ENCODE measurements around the gene TAPBP.
A peak's percentile ranks its signal among the peaks of the same experiment; 100 is the strongest.
"Not testable (repeated sequence)": the region's sequence is repeated elsewhere in the genome, so short reads cannot be mapped to it uniquely, and the experiment has no call there.

The TAPBP gene

DNA sequence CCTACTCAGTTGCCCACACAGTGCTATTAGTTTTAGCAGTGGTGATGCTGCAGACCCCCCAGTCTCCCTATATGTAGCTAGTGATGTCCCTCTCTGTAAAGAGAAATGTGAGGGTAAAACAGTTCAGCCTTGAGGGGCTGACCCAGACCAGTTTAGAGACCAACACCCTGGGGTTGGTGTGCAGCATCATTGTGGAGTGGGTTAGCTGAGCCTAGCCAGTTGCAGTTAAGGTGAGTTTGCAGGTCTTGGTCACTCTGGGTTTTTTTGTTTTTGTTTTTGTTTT is 37.4 kb downstream of the TAPBP start:
- DNase-seq (ENCODE audit: low spot score) = no peak

DNA sequence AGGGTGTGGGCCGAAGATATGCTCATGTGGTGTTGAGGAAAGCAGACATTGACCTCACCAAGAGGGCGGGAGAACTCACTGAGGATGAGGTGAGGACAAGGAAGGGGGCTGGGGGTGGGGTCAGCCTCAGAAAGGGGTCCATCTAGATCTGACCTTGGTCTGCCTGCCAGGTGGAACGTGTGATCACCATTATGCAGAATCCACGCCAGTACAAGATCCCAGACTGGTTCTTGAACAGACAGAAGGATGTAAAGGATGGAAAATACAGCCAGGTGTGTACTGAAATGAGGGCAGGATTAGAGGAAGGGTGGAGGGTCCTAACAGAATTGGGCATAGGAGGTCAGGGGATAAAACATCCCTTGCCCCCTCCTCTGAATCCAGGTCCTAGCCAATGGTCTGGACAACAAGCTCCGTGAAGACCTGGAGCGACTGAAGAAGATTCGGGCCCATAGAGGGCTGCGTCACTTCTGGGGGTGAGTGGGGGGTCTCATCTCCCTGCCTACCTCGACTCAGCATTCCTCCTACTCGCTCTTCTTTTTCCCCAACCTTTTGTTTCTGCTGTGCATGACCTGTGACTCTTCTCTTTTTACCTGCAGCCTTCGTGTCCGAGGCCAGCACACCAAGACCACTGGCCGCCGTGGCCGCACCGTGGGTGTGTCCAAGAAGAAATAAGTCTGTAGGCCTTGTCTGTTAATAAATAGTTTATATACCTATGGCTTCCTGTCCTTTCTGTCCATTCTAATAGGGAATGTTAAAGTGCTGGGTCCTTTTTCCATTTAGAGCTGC is 37.9 kb downstream of the TAPBP start:
- DNase-seq (ENCODE audit: low spot score) = not testable (repeated sequence)

DNA sequence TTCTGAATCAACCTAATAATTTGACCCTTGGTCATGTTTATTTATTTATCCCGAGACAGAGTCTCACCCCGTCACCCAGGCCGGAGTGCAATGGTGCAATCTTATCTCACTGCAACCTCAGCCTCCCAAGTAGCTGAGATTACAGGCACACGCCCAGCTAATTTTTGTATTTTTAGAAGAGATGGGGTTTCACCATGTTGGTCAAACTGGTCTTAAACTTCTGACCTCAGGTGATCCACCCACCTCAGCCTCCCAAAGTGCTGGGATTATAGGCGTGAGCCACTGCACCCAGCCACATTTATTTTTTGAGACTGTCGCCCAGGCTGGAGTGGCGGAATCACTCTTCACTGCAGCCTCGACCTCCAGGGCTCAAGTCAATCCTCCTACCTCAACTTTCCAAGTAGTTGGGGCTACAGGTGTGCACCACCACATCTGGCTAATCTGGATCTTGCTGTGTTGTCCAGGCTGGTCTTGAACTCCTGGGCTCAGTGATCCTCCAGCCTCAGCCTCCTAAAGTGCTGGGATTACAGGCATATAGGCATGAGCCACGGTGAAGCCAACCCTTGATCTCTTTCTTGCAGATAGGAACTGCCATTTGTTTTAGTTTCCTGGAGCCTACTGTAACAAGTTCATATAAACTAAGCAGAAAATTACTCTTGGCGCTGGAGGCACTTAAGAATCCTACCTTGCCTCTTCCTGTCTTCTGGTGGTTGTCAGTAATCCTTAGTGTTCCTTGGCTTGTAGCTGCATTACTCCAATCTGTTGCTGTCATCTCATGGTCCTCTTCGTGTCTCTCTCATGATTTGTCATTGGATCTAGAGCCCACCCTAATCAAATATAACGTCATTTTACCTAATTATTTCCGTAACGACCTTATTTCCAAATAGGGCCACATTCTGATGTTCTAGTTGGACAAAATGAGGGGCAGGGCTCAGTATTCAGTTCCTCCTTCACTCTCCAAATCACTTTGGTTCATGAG is 39.7 kb downstream of the TAPBP start:
- no peak for DNase-seq (ENCODE audit: low spot score)

DNA sequence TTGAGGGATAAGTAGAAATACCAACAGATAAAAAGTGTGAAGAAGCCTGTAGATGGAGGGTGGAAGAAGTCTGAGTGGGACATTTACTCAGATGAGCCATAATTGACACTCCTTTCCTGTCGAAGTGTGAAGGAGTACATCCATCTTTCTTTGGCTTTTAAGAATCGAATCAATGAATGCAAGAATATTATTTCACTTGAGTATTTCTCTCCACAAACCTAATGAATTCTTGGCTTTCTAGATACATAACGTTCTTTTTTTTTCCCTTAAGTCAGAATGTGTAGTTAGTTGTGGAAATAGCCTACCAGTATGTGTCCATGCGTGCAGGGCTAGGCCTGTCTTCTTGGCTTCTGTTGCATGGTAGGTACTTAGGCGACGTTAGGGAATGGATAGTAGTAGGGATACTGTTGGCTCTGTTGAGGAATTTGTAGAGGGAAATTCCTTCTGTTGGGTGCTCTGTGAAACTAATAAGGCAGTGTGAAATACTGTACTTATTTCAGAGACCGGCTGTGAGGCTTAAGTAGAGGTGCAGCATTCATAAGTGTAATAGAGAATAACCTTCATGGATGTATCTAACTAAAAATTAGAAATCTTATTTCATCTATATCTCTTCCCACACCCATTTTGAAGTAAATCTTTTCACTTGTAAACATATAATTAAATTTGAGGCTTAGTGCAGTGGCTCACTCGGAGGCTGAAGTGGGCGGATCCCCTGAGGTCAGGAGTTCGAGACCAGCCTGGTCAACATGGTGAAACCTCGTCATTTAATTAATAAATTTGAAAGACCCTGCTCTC is 40.6 kb downstream of the TAPBP start:
- no peak for DNase-seq (ENCODE audit: low spot score)

DNA sequence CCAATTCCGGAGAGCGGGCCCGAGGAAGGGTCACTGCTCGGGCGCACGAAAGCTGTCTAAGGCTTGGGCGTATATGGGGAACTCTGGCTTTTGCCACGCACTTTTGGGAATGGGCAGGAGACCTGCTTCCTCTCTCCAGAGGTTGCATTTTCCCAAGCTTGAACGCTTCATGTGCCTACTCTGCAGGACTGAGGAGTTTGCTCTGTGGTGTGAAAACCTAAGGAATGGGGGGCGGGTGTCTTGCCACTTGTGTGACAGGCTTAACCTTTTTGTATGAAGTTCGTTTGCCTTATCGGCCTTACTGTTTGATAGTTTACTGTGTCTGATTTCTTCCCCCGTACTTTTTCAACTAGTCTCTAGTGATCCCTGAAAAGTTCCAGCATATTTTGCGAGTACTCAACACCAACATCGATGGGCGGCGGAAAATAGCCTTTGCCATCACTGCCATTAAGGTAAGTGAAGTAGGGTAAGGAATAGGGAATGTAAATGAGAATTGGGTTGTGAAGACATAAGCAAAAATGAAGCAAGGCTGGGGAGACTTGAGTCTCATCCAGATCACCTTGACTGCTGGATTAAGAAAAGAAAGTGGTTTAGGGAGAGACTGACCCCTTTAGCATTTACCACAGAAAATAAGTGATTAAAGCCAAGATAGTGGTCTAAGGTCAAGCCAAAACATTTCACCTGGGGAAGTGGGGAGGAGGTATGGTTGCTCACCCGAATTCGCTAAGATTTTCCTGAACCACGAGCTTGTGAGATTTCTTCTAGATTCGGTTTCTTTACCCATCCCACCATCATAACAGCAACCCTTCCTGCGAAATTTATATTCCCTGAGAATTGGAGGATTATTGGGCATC is 41.4 kb downstream of the TAPBP start:
- DNase-seq (ENCODE audit: low spot score) = no peak

DNA sequence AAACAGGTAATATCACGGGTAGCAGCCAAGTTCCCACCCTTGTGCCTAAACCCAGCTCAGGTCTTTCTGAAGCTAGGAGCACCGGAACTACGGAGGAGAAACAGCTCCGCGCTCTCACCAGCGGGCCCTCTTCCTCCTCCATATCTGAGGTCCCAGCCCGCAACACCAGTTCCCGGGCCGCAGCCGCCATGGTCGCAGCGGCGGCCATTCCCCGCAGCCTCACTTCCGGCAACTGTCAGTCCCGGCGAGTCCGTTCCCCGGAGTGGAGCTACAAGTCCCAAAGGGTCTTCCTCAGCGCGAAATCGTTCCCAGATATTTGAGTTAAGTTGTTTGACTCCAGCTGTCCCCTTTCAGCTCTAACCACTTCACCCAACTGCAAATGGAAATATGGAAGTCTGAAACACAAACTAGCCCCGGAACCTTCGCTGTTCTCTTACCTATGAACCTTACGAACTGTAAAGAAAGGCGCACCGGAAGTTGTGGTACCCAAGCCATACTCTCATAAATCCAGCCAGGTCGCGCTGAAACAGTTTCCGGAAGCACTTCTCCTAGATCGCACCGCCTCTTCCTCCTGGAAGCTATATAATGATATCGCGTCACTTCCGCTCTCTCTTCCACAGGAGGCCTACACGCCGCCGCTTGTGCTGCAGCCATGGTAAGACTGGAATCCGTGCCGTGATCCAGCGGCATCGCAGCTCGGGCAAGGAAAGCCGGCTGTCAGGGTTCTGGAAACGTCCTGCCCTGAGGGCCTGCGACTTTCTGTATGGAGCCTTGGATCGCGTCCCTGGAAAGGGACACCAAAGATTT is 42.2 kb downstream of the TAPBP start, which contains the start of the genes RPS18 and VPS52:
TSS of gene RPS18 (plus strand) at position 608 of the 807 bp plus-strand sequence. CDS start at position 653, 45 bp downstream.
TSS of gene VPS52 (minus strand) at position 409 of the 807 bp plus-strand sequence. CDS start at position 208, 201 bp downstream.
- DNase-seq (ENCODE audit: low spot score) = peak; percentile 94

DNA sequence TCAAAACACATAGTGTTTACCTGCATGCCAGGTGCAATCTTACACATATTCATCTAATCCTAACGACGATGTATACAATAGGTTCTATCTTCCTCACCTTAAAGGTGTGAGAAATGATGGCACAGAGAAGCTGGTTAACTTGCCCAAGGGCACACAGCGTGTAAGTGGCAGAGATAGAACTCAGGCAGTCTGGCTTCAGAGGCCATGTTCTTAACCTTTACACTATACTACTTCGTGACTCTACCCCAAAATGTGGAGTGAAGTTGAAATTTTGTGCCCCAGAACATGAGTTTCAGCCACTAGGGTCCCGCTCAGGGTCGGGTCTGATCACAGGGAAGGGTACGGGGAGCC is 42.8 kb downstream of the TAPBP start:
- DNase-seq (ENCODE audit: low spot score) = peak; percentile 14

DNA sequence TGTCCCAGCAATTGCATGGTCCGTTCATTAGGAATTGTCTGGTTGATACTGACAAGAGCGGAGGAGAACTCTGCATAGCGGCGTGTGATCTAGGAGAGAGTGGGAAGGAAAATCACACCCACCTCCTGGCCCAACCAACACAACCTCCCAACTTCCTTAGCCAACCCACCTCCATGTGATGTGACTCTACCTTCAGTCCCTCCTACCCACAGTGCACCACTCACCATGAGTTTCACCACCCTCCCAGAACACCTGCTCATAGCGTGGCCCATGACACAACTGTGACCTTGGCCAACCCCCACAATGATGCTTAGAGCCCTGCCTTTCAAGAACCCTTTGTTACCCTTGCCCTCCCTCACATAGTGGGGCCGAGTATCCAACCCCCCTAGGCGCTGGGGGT is 49.9 kb downstream of the TAPBP start:
- no peak for DNase-seq (ENCODE audit: low spot score)

DNA sequence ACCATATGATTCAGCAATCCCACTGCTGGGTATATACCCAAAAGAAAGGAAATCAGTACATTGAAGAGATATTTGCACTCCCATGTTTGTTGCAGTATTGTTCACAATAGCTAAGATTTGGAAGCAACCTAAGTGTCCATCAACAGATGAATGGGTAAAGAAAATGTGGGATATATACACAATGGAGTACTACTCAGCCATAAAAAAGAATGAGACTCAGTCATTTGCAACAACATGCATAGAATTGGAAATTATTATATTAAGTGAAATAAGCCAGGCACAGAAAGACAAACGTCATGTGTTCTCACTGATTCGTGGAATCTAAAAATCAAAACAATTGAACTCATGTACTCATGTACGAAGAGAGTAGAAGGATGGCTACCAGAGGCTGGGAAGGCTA is 51.4 kb downstream of the TAPBP start:
- not testable (repeated sequence) for DNase-seq (ENCODE audit: low spot score)

DNA sequence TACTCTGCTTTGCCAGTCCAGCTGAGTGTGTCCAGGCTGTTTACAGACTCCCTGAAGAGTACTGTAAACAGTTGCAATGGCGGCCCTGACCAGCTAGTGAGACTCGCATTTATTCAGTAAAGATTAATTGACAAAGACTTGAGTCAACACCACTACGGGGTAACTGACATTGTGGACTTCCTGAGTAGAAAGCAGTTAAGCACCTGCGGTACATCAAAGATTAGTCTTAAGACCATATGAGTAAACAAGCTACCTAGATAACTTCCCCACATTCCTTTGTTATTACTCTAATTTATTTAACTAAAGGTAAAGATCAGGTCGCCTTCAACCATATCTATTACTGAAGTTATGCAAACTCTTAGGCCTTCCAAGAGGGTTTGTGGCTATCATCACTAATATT is 54.8 kb downstream of the TAPBP start:
- no peak for DNase-seq (ENCODE audit: low spot score)

DNA sequence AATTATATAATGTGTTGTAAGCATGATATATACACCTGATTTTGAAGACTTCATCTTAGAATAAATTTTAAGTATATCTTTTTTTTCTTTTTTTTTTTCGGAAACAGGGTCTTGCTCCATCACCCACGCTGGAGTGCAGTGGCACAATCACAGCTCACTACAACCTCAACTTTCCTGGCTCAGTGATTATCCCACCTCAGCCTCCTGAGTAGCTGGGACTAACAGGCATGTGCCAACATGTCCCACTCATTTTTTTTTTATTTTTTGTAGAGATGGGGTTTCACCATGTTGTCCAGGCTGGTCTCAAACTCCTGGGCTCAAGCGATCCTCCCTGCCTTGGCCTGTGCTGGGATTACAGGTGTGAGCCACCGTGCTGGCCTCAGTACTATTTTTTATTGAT is 59.3 kb downstream of the TAPBP start:
- DNase-seq (ENCODE audit: low spot score) = no peak

DNA sequence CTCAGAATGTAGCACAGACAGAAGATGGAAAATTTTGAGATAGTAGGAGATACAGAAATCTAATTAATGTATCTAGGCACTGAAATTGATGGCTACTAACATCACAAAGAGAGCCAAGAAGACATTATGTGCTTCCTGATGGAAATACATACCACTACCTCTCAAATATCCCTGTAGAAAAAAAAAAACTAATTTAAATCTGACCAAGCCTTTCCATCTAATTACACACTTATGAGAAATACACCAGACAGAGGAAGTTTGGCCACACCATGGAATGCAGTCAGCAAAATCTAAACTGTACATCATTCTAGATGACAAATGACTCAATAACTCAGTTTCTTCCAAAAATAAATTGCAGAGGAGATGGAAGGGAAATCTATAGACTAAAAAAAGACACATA is 61.1 kb downstream of the TAPBP start:
- DNase-seq (ENCODE audit: low spot score) = no peak

DNA sequence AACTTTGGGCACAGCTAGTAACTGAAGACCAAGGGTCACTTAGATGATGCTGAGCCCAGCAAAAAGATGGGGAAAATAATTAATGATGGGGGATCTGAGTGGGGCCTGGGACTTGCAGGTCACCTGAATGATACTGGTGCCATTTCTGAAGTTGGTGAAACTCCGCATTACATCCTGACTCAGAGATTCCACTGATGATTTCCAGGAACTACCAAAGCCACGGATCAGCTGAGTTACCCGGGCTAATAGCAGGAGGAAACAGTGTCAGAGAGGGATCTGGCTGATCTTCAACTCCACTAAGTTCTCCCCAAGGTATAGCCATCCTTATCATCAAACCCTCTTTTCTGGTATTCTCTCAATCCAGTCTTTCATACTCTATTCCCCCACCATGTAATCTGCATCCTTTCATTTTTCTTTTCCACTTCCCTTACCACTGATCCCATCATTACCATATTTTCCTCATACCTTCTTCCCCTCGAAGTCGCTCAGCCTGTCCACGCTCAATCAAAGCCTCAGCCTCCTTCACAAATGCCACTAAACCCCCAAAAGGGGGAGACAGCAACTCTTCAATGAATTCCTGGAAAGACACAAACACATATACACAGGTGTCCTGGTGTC is 62.4 kb downstream of the TAPBP start:
- no peak for DNase-seq (ENCODE audit: low spot score)

DNA sequence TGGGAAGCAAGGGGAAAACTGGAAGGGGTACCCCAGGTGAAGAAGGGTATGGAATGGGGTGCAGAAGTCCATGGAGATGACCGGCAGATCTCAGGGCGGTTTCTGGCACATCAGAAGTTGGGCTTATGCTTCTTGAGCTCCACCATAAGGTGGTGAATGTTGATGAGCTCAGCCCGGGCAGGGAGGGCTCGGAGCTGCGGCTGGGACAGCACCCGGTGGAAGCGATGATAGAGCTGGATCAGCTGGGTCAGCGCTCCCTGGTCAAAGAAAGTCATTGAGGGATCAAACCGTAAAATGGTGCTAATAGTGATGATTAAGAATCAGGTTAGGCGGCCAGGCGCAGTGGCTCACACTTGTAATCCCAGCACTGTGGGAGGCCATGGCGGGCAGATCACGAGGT is 63.1 kb downstream of the TAPBP start:
- DNase-seq (ENCODE audit: low spot score) = no peak

DNA sequence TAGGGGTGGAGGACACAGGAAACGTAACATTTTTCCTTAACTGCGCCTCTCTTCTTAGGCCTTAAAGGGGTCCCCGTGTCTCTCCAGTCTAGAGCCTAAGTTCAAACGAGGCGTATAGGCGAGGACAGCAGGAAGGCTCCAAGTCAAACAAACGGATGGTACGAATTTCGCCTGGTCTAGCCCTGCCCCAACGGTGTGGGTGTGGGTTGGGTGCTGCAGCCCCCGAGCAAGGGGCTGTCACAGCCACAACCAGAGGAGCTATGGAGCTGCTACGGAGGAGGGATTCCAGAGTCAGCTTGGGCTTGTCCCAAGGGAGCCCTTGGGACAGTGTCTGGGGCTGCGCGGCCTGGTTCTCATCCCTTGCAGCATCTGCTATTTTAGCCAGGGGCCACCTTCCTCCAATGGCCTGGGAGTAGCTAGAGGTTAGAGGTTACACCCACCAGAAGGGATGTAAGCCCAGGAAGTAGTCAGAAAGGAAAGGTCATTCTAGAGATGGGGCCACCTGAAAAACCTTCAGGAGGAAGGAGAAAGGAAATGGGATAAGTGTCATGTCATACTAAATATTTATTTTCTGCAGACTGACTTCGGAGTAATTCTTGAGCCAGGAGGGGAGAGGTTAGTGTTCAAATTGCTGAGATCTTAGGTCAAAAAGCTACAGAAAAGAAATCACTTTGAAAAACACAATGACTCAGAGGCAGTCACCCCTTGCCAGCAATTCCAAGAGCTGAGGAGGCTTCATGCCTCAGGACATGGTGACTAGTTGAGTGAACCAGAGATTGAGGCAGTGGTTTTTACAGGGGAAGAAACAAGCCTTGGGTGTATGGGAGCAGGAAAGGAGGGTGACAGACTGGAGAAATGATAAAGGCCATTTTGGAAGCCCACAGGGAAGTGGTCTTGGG is 63.9 kb downstream of the TAPBP start:
- peak; percentile 69 for DNase-seq (ENCODE audit: low spot score)

Data from AG20443 (cell line).